Renal pelvis (tissue), 4 donors: ENCODE measurements around the gene PTGDR. TPM values are rescaled to one million over a fixed set of nuclear protein-coding genes. Genes with fewer than 3 reads are reported as not detected.

ENCODE experiments used
- DNase-seq: peaks from one replicate; pipeline ENCODE4 v3.0.0-alpha.2; 2013
- polyA plus RNA-seq, 3 donors: library from polyadenylated mRNA; unstranded; fragments of 120-200 nt; gene quantifications; one replicate each; pipeline ENCODE4 v1.2.1, GENCODE V29; 2013; ENCODE audit not compliant: insufficient read length in 3 of 3

The PTGDR gene
- polyA plus RNA-seq, 3 donors, result 0.84 to 1.1 (median 0.87) TPM

GRCh38 chr14:52307905-52308304 lies 40.4 kb downstream of the PTGDR start:
- DNase-seq, result no peak

GRCh38 chr14:52310541-52310940 lies 43.0 kb downstream of the PTGDR start:
- no peak for DNase-seq

DNA sequence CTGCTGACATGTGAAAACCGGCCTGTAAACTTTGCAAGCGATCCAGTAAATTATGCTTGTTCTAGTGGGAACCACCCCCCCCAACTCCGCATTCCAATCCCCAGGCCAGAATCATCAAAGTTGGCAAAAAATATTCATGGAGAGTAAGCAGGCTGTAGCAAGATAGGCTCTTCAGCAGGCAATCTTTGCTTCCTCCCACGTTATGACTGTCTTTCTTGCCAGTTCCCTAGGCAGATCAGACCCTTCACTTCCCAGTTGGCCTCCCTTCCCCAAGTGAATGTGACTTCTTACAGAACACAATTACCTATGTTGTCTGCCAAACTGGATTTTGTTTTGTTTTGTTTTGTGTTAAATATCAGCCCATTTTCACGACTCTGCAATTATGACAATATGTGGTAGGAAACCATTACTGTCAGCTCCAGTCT lies 45.4 kb downstream of the PTGDR start:
- no peak for DNase-seq

- no peak for DNase-seq
These were observed 46.0 kb downstream of the PTGDR start for GRCh38 chr14:52313462-52313861.

DNA sequence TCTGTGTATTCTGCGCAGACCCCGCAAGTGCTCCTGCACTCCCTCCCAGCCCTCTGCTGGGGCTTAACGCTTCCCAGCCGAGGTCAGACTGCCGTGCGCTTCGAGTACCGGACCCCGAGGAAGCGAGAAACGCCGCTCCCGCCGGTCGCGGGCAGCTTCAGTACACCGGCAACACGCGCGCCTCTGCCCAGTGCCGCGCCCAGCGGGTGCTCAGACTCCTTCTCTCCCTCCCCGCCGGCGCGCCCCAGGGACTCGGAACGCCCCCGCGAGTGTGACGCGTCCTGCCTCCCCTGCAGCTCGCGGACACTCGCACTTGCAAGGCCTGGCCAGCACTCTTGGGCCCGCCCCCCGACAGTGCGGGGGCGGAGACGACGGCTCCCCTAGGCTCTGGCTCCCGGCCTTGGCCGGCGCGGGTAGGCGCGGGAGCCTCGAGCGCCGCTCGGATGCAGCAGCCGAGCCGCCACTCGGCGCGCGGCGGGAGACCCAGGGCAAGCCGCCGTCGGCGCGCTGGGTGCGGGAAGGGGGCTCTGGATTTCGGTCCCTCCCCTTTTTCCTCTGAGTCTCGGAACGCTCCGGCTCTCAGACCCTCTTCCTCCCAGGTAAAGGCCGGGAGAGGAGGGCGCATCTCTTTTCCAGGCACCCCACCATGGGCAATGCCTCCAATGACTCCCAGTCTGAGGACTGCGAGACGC lies 46.6 kb downstream of the PTGDR start, which contains the start of gene PTGER2:
TSS of gene PTGER2 (plus strand) at position 410 of the 692 bp plus-strand sequence. CDS start at position 647, 237 bp downstream.
- peak; percentile 86 for DNase-seq

GRCh38 chr14:52314595-52315354 lies 47.3 kb downstream of the PTGDR start:
- DNase-seq, result no peak

DNA sequence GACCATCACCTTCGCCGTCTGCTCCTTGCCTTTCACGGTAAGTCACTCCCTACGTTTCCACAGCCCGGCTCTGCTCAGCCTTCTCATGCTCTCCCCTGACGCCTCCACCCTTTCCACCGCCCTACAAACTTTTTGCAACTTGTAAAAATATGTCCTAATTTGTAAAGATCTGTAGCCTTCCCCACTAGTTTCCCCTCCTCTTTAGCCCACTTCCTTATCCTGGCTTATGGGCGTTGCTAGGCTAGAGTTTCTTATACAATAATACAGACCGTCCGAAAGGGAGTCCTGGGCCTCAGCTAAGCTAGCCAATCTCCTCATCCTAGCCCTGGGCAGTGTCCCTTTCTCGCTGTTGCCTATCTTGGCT lies 47.8 kb downstream of the PTGDR start:
- DNase-seq, result no peak

GRCh38 chr14:52318062-52318461 lies 50.6 kb downstream of the PTGDR start:
- DNase-seq, result no peak

GRCh38 chr14:52318826-52319645 lies 51.5 kb downstream of the PTGDR start:
- DNase-seq, result no peak

GRCh38 chr14:52319919-52320318 lies 52.4 kb downstream of the PTGDR start:
- DNase-seq, result no peak

DNA sequence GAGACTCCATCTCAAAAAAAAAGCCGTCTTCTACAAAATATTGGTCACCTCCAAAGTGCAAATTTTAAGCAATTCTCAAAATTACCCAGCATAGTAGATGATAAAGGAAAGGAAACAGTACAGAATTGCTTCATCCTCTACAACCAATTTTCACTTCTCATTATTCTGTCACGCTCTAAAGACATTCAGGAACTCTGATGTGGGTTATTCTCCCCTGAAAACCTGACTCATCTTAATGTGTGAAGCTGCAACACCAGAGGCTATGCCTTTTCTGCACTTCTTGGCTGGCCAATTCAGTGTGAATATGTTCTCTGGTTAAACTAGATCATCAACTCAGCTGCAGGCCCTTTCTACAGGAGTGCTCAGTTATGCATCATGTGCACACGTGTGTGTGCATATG lies 57.6 kb downstream of the PTGDR start:
- no peak for DNase-seq

DNA sequence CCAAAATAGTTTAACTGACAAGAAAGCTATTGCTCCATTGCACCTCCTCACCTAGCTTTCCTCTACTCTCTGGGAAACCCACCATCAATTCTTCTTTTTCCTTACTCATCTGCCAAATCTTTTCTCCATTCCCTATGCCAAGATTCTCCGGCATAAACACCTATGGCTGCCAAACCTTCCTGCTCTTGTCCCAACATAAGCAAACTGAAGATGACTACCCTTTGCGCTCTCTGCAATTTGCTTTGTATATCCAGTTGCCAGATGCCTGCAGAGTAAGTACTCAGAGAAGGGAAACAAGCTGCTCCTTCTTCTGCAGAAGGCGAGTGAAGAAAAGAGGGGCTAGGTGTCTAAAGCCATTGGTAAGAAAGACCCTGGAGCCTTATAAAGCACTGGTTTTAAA lies 58.1 kb downstream of the PTGDR start:
- DNase-seq, result no peak

Other genes starting within 250 kb of the PTGDR start
- 100 to 1,000 TPM in 1 of 3 donors, 10 to 100 TPM in 2; 91.7 to 102 (median 97.7) TPM for gene NID2, start 198.6 kb upstream of the PTGDR start, polyA plus RNA-seq
- 1 to 10 TPM; 6.5 to 7.8 (median 6.6) TPM for gene PTGER2, start 46.6 kb downstream of the PTGDR start, polyA plus RNA-seq